K562 (cell line): ENCODE results near the gene AP2M1. TPM values are rescaled to one million over a fixed set of nuclear protein-coding genes. Genes with fewer than 3 reads are reported as not detected.

Source experiments
- ATAC-seq: fragments of 200-7000 bp; cut with Tn5 transposase; 3 replicates; pipeline ENCODE4 v1.9.1; 2020; ENCODE audit warnings: moderate library complexity
- BruUV-seq: library from RNA; stranded (reverse); fragments of 400-500 nt; replicated peaks from 2 replicates; lab custom pipeline; 2021; lab: Mats Ljungman, UMichigan
- CTCF ChIA-PET: fragments of 300-600 bp; formaldehyde crosslinking; extraction: SDS; loops from one replicate; lab custom pipeline; 2021; ENCODE audit warnings: low intra/inter-chr PET ratio; lab: Yijun Ruan, JAX
- POLR2A ChIA-PET: fragments of 300-600, 350-650 bp; sonication (Branson Sonifier 250); formaldehyde crosslinking; extraction: SDS; loops from one replicate; lab custom pipeline; 2021; ENCODE audit warnings: antibody characterized with exemption, inconsistent platforms; lab: Yijun Ruan, JAX
- DNase-seq, 4 experiments: peaks; one replicate each; pipeline versions ENCODE4 v3.0.0 to v3.0.0-alpha.2; 2011 to 2018; ENCODE audit warnings: low spot score in 3 of 4, mixed read lengths in 3 of 4; ENCODE audit errors: extremely low read depth in 1 of 4
- FAIRE-seq: peaks from 2 replicates; lab custom pipeline; 2011; peaks lifted over from hg19 to GRCh38; lab: Jason Lieb, UNC
- H2AFZ ChIP-seq: 2 replicates; pipeline ENCODE4 v1.6.0; 2011; ENCODE audit warnings: low read depth, low read length, control low read depth, inconsistent platforms
- H3K27ac ChIP-seq: fragments of 200-600 bp; 3 replicates; pipeline ENCODE4 v1.8.0; 2011; ENCODE audit warnings: low read depth, mild to moderate bottlenecking, control low read depth, inconsistent platforms, low read length, moderate library complexity, mixed read lengths; ENCODE audit errors: extremely low read depth
- H3K27me3 ChIP-seq, 2 experiments: fragments of 300-600 bp in 1 of 2; 2 replicates in 1 of 2; 3 replicates in 1 of 2; pipeline versions ENCODE4 v1.6.0 to v1.8.0; 2011; ENCODE audit warnings: inconsistent platforms in 2 of 2, low read length in 2 of 2, mild to moderate bottlenecking in 1 of 2, mixed read lengths in 1 of 2, moderate library complexity in 1 of 2; ENCODE audit not compliant: control insufficient read depth in 2 of 2, insufficient read depth in 2 of 2
- H3K36me3 ChIP-seq: fragments of 300-600 bp; 3 replicates; pipeline ENCODE4 v1.8.0; 2011; ENCODE audit warnings: mild to moderate bottlenecking, low read length, inconsistent platforms; ENCODE audit not compliant: control insufficient read depth, insufficient read depth
- H3K4me1 ChIP-seq, 2 experiments: fragments of 200-600 bp in 1 of 2; replicated peaks in 1 of 2; 2 replicates in 1 of 2; 3 replicates in 1 of 2; pipeline versions ENCODE4 v1.5.1 to v1.8.0; 2011; ENCODE audit warnings: inconsistent platforms in 2 of 2, low read length in 2 of 2, mild to moderate bottlenecking in 1 of 2, mixed read lengths in 1 of 2, moderate library complexity in 1 of 2; ENCODE audit not compliant: control insufficient read depth in 2 of 2, insufficient read depth in 2 of 2
- H3K4me2 ChIP-seq: 2 replicates; pipeline ENCODE4 v1.6.1; 2011; ENCODE audit warnings: low read length, control low read depth, inconsistent platforms, mixed read lengths; ENCODE audit not compliant: insufficient read depth
- H3K4me3 ChIP-seq: fragments of 200-600 bp; sonication (generic), shearing (Covaris generic); 2 replicates; pipeline ENCODE4 v1.5.1; 2016; ENCODE audit warnings: control low read depth, inconsistent platforms
- H3K79me2 ChIP-seq: fragments of 200-600 bp; 3 replicates; pipeline ENCODE4 v1.8.0; 2011; ENCODE audit warnings: low read length, inconsistent platforms; ENCODE audit not compliant: control insufficient read depth, insufficient read depth
- H3K9ac ChIP-seq, 2 experiments: 2 replicates each; pipeline versions ENCODE4 v1.6.0 to v1.6.1; 2011; ENCODE audit warnings: low read depth in 2 of 2, low read length in 2 of 2, control low read depth in 1 of 2, inconsistent platforms in 1 of 2, mild to moderate bottlenecking in 1 of 2, mixed read lengths in 1 of 2; ENCODE audit not compliant: insufficient read depth in 1 of 2
- H3K9me1 ChIP-seq: one replicate; pipeline ENCODE4 v1.6.0; 2011; ENCODE audit warnings: inconsistent platforms, mild to moderate bottlenecking, low read length, moderate library complexity; ENCODE audit not compliant: control insufficient read depth, insufficient read depth
- H3K9me3 ChIP-seq: replicated peaks from 2 replicates; pipeline ENCODE4 v1.5.1; 2011; ENCODE audit warnings: low read depth, low read length, inconsistent platforms; ENCODE audit not compliant: control insufficient read depth, insufficient read depth
- H4K20me1 ChIP-seq: replicated peaks from 2 replicates; pipeline ENCODE4 v1.6.1; 2011; ENCODE audit warnings: low read length, inconsistent platforms, mixed read lengths; ENCODE audit not compliant: control insufficient read depth, insufficient read depth
- CTBP1 ChIP-seq: fragments of 450-650 bp; IDR thresholded peaks from 2 replicates; pipeline ENCODE4 v1.6.1; 2016; ENCODE audit warnings: borderline replicate concordance
- E2F4 ChIP-seq: sonication (generic); formaldehyde crosslinking; IDR thresholded peaks from 2 replicates; pipeline ENCODE4 v1.8.0; 2022; ENCODE audit warnings: mild to moderate bottlenecking, low read depth, missing genetic modification reagents
- HMGN3 ChIP-seq: IDR thresholded peaks from 2 replicates; pipeline ENCODE4 v1.6.1; 2011; ENCODE audit warnings: borderline replicate concordance, low read depth, mild to moderate bottlenecking, mixed read lengths, low read length; ENCODE audit not compliant: insufficient read length; ENCODE audit errors: extremely low read depth
- NR4A1 ChIP-seq, 2 experiments: fragments of 250-450 bp in 1 of 2; fragments of 450-650 bp in 1 of 2; sonication (Bioruptor Pico) in 1 of 2; IDR thresholded peaks; 2 replicates each; pipeline versions ENCODE4 v1.4.0 to v1.6.1; 2016 to 2020; ENCODE audit warnings: mild to moderate bottlenecking in 2 of 2, missing compliant biosample characterization in 1 of 2, missing genetic modification characterization in 1 of 2, moderate library complexity in 1 of 2
- TOE1 ChIP-seq, 2 experiments: fragments of 450-650 bp in 1 of 2; sonication (generic) in 1 of 2; formaldehyde crosslinking in 1 of 2; IDR thresholded peaks; 2 replicates each; pipeline versions ENCODE4 v1.7.1 to v1.8.0; 2016 to 2022; ENCODE audit warnings: borderline replicate concordance in 2 of 2, mild to moderate bottlenecking in 2 of 2, antibody characterized with exemption in 1 of 2, inconsistent platforms in 1 of 2, low read depth in 1 of 2, missing genetic modification reagents in 1 of 2, moderate library complexity in 1 of 2
- ZBTB40 ChIP-seq, 2 experiments: fragments of 450-650 bp in 1 of 2; sonication (generic) in 1 of 2; formaldehyde crosslinking in 1 of 2; IDR thresholded peaks; 2 replicates each; pipeline versions ENCODE4 v1.7.1 to v1.9.0; 2016 to 2022; ENCODE audit warnings: inconsistent platforms in 1 of 2, mild to moderate bottlenecking in 1 of 2, missing genetic modification reagents in 1 of 2
- ZNF184 ChIP-seq: sonication (generic); formaldehyde crosslinking; IDR thresholded peaks from 2 replicates; pipeline ENCODE4 v1.5.0; 2020; ENCODE audit warnings: missing genetic modification reagents
- WGBS: fragments of 100-300 bp; shearing (Covaris generic); methylation state at CpG from one replicate; pipeline ENCODE4 v1.1.6; 2016; ENCODE audit warnings: low coverage, mixed read lengths; ENCODE audit not compliant: insufficient coverage; ENCODE audit errors: missing lambda C conversion rate; 5-methylcytosine and 5-hydroxymethylcytosine counted together
- in situ Hi-C: fragments of 300-500 bp; cut with MboI; formaldehyde crosslinking; loops from 4 replicates; pipeline ENCODE4 v1.15.0; 2018; ENCODE audit warnings: inconsistent platforms, mixed read lengths
- intact Hi-C: fragments of 100-400 bp; cut with micrococcal nuclease; formaldehyde crosslinking; loops from 2 replicates; pipeline ENCODE4 v1.14.2; 2022
- polyA plus RNA-seq, 8 experiments: library from polyadenylated mRNA; depleted of rRNA in 4 of 8; stranded (reverse) in 5 of 8; unstranded in 3 of 8; fragments of >200 nt; fragmentation: Nextera tagmentation in 2 of 8; fragmentation: Illumina TruSeq in 1 of 8; extraction: Ambion mirVana in 2 of 8; extraction: Trizol in 1 of 8; gene quantifications; 2 replicates each; pipeline versions ENCODE4 v1.2.1 to v1.2.3, GENCODE V29; 2011 to 2014; ENCODE audit warnings: inconsistent platforms in 1 of 8, missing spikeins in 1 of 8
- total RNA-seq, 7 experiments: library from RNA; depleted of rRNA in 6 of 7; stranded (reverse); fragments of >200 nt in 6 of 7; fragmentation: Illumina TruSeq in 2 of 7; extraction: Trizol in 2 of 7; gene quantifications; 2 replicates each; pipeline versions ENCODE4 v1.2.1 to v1.2.3, GENCODE V29; 2011 to 2021; ENCODE audit warnings: low replicate concordance in 1 of 7

Gene AP2M1
- total and polyA plus RNA-seq, 9 of the 15 experiments (the other 6 are each of a cell fraction or from before 2014, with no cell fraction given): 118 to 505 (median 296) TPM

GRCh38 chr3:184155644-184156521 lies 18.8 kb upstream of the AP2M1 start:
- no peaks in the 10 kb centered on the region for H3K9me1 ChIP-seq
- peak overlapping the region; percentile 88 for H3K27ac ChIP-seq
- ChIA-PET POLR2A (interaction anchor here (0.6 to 4.2 kb wide), 13 partner anchors 8 to 1656 kb away, joined by 3 to 27 read pairs (median 3); partner anchors contain the start of gene ABCC5), CTCF (no interaction called here)
- no peak for FAIRE-seq
- H3K79me2 ChIP-seq: peaks cover 45% of the 10 kb centered on the region
- DNase-seq: peak; percentile 49 to 56 (median 54)
- H3K27me3 ChIP-seq: no peaks in the 10 kb centered on the region
- peak overlapping the region; percentile 91 for H2AFZ ChIP-seq
- in situ Hi-C loops: no loop called here
- intact Hi-C loops: loop anchor here (2.0 kb wide), 2 partner anchors 19 to 21 kb away; partner anchors contain the start of genes AP2M1 and EIF2B5
- peak overlapping the region; percentile 95 for H3K4me2 ChIP-seq
- peak overlapping the region; percentile 71 for H3K4me3 ChIP-seq
- peak overlapping the region; percentile 78 to 98 for H3K9ac ChIP-seq
- no peaks in the 10 kb centered on the region; the same call in 1 of the 2 replicates for H4K20me1 ChIP-seq
- peaks cover 29% of the 10 kb centered on the region in 2 experiments; a peak in 4 of 5 replicates for H3K4me1 ChIP-seq
- H3K9me3 ChIP-seq: no peaks in the 10 kb centered on the region
- no TSS peak for BruUV-seq
- peak; percentile 46 for ATAC-seq
- H3K36me3 ChIP-seq: peaks cover 6% of the 10 kb centered on the region; the same call in 1 of the 3 replicates
- WGBS: under 1% methylated on average over 43 of the region's 47 CpGs
- TF ChIP-seq HMGN3: peak; percentile 6
- no peak for TF ChIP-seq NR4A1 (CRISPR knock-in tag; IDR thresholded peaks at IDR 0.05)
- TF ChIP-seq NR4A1 (tag; IDR thresholded peaks at IDR 0.05): 0 out of 2 replicates have a peak, but pooled peaks have one; percentile 26
- 0 out of 2 replicates have a peak, but pooled peaks have one; percentile 27 for TF ChIP-seq TOE1 (IDR thresholded peaks at IDR 0.05; ENCODE audit: borderline replicate concordance)
- TF ChIP-seq TOE1 (CRISPR knock-in tag; IDR thresholded peaks at IDR 0.05; ENCODE audit: borderline replicate concordance, low read depth): no peak
- 0 out of 2 replicates have a peak, but pooled peaks have one; percentile 26 for TF ChIP-seq ZBTB40 (IDR thresholded peaks at IDR 0.05)
- no peak for TF ChIP-seq ZBTB40 (CRISPR knock-in tag; IDR thresholded peaks at IDR 0.05)
- TF ChIP-seq E2F4: 0 out of 2 replicates have a peak, but pooled peaks have one; percentile 19
- TF ChIP-seq ZNF184 (CRISPR knock-in tag): no peak
- no peak for TF ChIP-seq CTBP1
